Measurements from ENCODE around the gene GP1BB.

- TF ChIP-seq FOXA1 (IDR thresholded peaks at IDR 0.05), result no peak
- no peak for TF ChIP-seq FOXK2 (IDR thresholded peaks at IDR 0.05)
- no peak for TF ChIP-seq CTBP1 (IDR thresholded peaks at IDR 0.05; ENCODE audit: borderline replicate concordance)
- TF ChIP-seq ARNT (IDR thresholded peaks at IDR 0.05), result no peak
- no peak for TF ChIP-seq TARDBP (IDR thresholded peaks at IDR 0.05)
- no peak for TF ChIP-seq BHLHE40 (IDR thresholded peaks at IDR 0.05; ENCODE audit: borderline replicate concordance)
- TF ChIP-seq ELF4 (IDR thresholded peaks at IDR 0.05), result no peak
- TF ChIP-seq LEF1 (IDR thresholded peaks at IDR 0.05; ENCODE audit: borderline replicate concordance), result no peak
- no peak for TF ChIP-seq PKNOX1 (IDR thresholded peaks at IDR 0.05)
- TF ChIP-seq NFRKB (IDR thresholded peaks at IDR 0.05), result no peak
- no peak for TF ChIP-seq HDGF (IDR thresholded peaks at IDR 0.05; ENCODE audit: borderline replicate concordance)
- TF ChIP-seq L3MBTL2 (conservative IDR thresholded peaks at IDR 0.05), result no peak
Measured at GRCh38 chr22:19764299-19764593, 40.9 kb downstream of the GP1BB start.

All from HEK293T (cell line).